RCC 7860 (cell line): ENCODE measurements around the gene TCF20.

Experiments used
- DNase-seq: peaks from one replicate; pipeline ENCODE4 v3.0.0-alpha.2; 2015; ENCODE audit warnings: low spot score
- FAIRE-seq: peaks from 2 replicates; lab custom pipeline; 2012; peaks lifted over from hg19 to GRCh38; lab: Jason Lieb, UNC

Gene TCF20

DNA sequence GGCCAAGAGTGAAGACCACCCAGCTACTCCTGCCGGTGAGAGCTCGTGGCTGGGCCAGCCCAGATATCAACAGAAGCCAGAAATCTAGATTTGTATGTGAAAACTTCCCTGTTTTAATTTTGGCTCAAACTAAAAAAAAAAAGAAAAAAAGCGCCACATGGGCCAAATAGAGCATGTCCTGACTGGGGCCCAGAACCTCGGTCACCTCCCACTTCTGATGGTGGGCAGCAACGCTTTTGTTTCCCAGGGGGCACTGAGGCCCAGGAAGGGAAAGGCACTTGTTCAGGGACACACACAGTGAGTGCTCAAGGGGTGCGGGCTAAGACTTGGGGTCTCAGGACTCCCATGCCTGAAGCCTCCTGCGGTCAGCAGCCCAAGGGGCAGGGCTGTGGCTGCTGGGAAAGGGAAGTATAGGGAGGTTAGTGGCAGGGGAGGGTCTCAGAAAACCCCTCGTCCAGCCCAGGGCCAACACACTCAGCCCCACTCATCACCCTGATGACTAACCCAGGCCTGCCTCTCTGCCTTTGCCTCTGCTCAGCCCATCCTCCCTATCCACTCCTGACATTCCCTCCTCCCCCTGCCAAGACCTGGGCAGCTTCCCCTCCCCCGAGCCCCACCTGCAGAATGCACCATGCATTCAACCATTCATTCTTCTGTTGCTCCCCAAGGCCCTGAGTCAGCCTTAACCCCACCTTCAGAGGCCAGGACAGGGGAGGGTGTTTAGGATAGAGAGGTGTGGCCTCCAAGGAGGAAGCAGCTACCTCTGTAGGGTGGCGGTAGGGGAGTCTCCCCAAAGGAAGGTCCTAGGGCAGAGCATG lies 30.0 kb upstream of the TCF20 start:
- no peak for DNase-seq
- FAIRE-seq = no peak

DNA sequence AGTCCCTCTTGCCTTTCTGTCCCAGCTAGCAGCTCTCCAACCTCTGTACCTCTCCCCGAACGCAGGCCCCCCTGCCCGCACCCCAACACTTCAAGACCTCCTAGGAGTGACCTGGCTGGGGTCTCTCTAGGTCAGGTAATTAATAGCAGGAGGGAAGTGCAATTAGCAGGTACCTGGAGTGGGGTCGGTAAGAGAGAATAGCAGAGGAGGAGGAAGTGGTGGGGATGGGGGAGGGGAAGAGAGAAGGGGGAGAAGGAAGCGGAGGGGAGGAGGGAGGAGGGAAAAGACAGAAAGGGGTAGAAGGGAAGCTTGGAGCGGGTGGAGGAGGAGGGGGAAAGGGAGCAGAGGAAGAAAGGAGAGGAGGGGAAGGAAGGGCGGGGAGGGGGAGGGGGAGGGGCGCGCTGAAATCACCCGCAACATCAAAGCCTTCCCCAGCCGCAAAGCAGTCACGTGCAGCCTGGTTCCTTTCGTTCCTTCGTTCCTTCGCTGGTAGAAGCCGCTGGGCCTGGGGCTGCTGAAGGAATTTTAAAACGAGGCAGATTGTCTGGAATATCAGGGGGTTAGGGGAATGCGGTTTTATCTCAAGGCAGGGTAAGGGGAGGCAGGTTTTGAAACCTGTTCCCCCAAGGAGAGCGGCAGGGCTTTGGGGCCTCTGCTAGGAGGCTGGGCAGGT lies 29.3 kb upstream of the TCF20 start:
- FAIRE-seq = no peak
- DNase-seq = no peak

DNA sequence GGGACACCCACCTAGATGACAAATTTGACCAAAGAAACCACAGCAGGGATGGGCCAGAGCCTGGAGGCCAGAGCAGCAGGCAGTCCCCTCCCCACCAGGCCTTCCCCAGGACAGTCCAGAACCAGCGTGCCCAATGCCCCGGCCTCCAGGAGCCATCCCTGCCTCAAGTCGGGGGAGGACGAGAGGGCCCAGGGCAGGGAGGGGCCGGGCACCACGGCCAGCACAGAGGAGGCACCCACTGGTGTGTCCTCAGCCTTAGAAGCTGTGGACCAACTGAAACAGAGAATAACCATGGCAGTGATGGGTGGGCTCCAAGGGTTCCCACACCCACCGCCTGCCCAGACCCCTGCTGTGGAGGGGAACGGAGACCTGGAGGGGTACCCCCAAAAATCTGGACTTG lies 28.3 kb upstream of the TCF20 start:
- DNase-seq (no peak), FAIRE-seq (no peak)

DNA sequence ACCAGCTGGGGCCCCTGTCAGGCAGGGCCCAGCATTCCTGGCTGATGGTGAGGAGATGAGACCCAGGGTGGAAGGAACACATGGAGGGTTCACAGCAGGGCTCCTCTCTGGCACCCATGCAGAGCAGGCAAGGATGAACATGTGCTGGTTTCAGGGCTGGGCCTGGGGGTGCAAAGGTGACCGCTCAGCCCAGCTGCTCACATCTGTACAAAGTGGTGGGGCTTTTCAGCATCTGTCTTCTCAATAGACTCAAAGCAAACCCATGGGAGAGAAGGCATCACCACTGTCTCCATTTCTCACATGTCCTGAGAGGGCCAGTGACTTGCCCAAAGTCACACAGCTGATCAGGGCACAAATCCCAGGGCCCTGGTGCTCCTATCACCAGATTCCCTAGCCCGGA lies 27.3 kb upstream of the TCF20 start:
- FAIRE-seq (no peak), DNase-seq (no peak)

DNA sequence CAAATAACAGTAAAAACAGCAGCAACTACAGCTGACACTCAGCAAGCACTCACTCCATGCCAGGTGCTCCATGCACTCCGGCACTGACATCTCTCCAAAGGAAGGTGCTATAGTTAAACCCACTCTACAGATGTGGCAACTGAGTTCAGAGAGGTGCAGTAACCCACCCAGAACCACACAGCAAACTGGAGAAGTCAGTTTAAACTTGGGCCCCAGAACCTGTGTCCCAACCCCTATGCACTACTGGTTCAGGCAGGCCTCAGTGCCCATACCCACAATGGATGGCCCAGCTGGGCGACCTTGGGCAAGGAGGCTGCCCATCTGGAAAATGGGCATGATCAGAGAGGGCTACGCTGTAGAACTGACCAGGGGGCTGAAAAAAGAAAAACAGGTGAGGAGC lies 26.4 kb upstream of the TCF20 start:
- DNase-seq = no peak
- FAIRE-seq = no peak

DNA sequence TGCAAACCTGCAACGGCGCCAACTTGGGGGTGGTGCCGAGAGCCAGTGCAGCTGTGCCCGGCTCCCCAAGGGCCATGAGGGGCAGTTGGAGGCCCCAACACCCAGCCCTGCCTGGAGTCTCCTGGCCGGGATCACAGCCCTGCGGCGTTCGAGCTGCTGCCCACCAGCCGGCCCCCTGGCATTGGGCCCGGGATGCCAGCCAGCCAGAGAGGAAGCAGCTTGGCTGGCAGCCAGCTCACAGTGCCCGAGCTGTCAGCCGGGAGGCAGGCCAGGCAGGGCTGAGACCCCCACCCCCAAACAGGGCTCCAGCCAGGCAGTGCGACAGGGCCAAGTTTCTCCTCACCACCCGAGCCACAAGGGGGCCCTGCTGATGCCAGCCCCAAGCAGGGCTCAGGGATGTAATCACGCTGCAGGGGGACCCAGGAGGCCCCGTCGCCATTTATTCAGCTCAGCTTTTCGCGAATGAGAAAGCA lies 26.0 kb upstream of the TCF20 start:
- no peak for DNase-seq
- FAIRE-seq = no peak

DNA sequence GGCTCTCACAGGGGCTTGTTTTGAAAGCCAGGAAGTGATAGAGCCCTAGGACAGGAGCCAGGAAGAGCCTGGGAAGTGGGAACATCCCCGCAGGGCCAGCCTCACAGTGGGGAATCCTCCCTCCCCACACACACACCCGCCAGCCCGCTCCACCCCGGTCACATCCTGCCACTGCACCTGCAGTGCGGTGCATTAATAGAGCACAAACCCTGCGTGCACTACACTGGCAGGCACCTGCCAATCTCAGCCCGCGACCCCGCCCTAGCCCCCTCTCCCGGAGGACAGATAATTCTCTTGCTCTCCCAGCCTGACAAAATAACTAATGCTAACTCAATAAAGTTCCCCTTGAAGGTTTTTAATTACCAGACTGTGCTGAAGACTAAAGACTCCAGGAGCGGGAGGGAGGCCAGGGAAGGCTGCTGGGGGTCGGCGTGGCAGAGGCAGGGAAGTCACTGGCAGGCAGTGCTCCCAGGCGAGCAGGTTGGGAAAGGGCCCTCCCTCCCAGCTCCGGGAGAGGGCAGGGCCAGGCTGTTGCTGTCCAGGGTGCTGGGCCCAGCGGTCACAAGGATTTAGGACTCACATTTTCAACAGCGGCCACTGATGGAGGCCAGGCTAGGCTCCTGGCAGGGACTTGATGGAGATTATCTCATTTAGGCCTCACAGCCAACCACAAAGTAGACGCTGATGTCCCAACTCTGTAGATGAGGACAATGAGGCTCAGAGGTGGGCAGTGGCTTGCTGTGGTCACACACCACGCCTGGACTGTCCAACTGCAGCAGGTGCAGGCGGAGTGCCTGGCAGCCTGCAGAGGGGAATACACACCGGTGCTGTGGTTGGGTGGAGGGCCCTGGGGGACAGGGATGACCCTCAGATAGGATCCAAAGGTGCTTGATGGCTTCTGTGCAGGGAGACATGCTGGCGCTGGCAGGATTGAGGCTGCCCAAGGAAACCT lies 23.9 kb upstream of the TCF20 start:
- FAIRE-seq (no peak), DNase-seq (no peak)

DNA sequence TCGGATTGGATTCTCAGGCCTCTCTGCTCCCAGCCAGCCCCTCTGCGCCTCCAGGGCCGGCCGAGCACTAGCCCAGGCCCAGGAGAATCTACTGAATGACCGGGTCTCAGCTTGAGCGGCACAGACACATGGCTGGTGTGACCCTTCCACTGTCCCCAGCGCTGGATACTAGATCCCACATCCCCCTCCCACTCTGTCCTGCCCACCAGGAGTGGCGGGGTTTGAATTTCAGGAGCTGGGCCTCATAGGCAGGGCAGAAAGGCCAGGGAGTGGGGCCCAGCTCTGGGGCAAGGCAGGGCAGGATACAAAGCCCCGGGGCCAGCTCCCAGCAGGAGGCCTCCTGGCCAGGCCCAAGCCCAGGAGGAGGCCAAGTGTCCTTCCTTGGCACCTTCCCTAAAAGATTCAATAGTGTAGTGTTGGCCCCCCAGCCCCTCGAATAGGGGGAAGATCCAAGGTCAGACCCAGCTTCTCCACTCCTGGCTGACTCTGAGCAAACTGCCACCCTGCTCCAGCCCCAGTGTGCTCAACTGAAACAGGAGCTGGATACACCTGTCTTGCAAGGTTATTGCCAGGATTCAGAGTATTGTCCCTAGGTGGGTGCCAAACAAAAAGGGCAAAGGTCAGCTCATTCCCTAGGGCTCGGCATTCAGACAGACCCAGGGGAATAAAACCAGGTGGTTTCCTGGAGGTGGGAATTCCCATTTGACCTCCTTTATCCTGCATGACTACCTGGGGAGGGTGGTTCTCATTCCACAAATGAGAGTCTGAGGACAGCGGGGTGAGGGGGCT lies 22.5 kb upstream of the TCF20 start:
- no peak for FAIRE-seq
- DNase-seq = no peak

DNA sequence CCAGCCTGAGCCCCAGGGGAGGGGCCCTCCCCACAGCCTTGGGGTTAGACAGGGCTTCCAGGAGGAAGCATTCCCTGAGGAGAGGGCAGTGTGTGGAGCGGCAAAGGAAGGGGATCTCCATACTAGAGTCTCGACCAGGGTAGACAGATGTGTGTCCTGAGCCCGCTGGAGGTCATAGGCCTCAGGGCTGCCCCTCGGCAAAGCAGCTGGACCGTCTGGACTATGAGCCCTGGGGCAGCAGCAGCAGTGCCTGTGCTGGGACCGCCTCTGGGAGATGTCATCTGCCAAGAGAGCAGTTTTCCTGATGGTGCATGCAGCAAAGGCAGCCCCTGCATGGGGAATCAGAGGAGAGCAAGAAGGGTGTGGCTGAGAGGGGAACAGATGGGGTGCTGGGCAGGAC lies 20.8 kb upstream of the TCF20 start:
- FAIRE-seq = no peak

DNA sequence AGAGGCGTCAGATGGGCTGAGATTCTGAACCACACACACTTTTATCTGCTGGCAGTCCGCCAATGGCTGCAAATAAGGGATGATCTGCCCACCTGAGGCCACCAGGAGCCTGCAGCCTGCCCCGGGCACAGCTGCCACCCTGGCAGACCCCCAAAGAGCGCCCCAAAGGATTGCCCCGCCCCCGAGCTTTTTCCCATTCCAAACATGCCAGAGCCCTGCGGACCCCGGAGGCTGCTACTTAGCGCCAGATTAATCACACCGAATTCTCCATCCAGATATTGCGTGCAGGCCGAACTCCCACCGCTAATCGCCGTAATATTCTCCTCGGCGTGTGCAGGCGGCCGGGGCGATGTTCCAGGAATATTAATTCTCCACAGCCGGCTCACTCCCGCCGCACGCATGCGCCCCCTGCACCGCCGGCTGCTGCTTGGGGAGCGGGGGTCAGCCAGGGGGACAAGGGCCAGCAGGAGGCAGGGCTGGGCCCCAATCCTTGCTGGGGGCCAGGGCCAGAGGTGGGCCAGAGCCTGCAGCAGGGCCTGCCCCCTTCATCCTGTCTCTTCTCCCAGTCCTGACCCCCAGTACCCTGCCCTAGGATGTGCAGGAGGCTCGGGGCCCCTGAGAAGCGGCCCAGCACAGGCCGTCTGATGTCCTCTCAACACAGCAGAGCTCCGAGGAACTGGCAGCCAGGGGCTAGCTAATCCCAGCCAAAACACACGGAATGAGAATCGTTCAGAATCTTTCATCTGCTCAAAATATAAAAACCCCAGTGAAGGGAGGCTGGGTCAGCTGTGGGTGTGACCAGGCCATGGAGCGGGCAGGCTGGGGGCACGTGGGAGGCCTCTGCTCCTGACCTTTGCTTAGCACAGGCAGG lies 19.5 kb upstream of the TCF20 start:
- no peak for FAIRE-seq
- DNase-seq = no peak

More for the DNA sequence above, 20.8 kb upstream of the TCF20 start:
- no peak for DNase-seq

DNA sequence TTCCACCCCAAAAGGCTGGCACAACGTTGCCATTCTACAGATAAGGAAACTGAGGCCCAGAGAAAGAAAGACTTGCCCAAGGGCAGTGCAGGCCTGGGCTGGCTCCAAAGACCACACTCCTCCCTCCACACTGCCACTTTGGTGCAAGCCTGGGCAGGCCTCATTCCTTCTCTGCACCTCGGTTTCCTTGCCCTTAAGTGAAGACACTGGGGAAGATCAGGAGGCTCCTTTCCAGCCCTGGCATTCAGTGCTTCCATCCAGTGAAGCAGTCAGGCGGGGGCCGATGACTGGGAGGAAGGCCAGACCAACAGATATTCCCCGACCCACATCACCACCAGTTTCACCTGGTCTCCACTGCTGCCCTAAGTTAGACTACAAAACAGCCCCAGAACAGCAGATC lies 18.3 kb upstream of the TCF20 start:
- DNase-seq = no peak
- no peak for FAIRE-seq

DNA sequence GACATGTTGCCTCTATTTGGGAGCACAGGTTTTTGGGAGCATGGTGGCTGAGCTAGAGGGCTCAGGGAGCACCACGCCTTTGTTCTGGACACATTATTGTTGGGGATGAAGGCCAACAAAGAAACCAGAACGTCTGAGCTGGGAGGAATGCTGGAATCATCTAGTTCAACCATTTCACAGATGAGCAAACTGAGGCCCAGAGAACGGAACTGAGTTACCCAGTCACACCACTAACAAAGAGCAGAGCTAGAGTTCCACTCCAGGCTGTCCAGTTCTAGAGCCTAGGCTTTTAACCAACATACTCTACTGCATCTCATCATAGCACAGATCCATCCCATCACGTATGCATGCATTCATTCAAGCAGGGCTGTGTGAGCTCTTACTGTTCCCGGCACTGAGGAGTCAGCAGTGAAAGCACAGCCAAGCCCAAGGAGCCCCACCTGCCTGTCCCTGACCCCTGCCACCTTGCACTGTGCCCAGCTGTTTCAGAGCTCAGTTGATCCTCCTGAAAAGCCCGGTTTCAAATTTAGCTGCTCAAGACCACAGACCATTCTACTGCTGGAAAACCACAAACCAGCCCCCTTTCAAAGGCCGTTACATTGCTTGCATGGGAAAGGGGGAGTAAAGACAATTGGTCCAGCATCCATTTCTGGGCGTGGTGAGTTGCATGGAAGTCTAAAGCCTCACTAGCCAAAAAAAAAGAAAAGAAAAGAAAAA lies 16.9 kb upstream of the TCF20 start:
- FAIRE-seq = no peak
- no peak for DNase-seq

DNA sequence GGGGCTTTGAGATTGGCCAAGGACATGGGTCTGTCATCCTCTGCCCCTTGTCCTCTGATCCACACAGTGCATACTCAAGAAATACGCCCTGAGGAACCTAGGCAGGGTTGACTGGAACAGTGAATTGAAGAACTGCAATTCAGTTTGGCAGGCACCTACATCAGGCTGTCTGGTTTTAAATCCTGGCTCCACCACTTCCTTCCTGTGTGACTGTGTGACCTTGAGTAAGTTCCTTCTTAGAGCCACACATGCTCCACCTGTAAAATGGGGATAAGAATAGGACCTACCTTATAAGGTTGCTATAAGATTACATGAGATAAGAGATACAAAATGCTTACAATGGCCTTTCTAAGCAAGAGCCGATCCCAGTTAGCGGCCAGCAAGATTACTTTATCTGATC lies 15.8 kb upstream of the TCF20 start:
- FAIRE-seq (no peak), DNase-seq (no peak)

DNA sequence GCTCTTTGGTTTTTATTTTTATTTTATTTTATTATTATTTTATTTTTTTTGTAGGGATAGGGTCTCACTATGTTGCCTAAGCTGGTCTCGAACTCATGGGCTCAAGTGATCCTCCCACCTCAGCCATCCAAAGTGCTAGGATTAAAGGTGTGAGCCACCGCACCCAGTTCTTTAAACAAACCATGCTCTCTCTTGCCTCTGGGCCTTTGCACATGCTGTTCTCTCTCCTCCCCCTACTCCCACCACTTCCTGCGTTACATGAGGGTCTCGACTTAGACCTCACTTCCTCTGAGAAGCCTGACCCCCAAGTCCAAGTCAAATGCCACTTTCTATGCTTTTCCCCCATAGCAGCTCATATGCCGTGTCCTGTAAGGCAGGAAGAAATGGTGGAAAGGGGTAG lies 15.2 kb upstream of the TCF20 start:
- no peak for FAIRE-seq

DNA sequence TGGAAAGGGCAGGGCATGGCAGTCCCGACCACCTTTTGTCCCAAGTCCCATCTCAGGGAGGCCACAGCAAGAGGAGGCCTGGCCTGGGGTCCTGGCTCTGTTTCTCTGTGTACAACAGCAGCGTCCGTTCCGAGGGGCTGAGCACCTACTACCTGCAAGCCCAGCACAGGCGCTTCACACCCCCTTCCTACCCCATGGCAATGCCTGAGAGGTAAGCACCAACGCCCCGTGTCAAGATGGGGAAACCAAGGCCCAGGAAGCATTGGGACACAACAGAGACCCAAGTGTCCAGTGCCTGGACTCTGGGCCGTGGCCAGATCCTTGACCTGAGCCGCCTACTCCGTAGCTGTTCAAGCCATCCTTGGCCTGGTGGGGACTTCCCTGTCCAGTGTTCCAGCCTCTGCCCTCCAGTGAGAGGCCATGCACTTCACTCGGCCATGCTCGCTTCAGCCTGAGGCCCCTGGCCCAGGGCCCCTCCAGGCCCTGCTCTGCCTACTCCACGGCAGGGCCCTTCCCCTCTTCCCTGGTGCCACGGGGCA lies 14.3 kb upstream of the TCF20 start:
- FAIRE-seq = no peak
- DNase-seq = no peak

More for the DNA sequence above, 15.2 kb upstream of the TCF20 start:
- no peak for DNase-seq

DNA sequence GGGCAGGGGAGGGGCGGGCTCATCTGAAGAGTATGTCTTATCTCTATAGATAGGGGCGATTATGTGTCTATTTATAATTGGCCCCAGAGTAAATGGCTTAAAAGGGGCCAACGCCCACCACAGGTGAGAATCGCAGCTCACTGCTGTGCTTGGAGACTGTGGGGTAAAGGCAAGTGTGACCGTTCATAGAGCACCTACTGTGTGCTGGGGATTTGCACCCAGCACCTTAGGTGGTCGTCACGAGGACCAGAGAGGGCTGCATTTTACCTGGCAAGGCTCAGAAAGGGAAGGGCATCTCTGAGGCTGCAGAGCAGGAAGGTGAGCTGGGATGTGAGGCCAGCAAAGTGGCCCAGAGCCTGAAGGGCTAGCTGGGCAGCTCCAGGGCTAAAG lies 13.7 kb upstream of the TCF20 start:
- FAIRE-seq = no peak

DNA sequence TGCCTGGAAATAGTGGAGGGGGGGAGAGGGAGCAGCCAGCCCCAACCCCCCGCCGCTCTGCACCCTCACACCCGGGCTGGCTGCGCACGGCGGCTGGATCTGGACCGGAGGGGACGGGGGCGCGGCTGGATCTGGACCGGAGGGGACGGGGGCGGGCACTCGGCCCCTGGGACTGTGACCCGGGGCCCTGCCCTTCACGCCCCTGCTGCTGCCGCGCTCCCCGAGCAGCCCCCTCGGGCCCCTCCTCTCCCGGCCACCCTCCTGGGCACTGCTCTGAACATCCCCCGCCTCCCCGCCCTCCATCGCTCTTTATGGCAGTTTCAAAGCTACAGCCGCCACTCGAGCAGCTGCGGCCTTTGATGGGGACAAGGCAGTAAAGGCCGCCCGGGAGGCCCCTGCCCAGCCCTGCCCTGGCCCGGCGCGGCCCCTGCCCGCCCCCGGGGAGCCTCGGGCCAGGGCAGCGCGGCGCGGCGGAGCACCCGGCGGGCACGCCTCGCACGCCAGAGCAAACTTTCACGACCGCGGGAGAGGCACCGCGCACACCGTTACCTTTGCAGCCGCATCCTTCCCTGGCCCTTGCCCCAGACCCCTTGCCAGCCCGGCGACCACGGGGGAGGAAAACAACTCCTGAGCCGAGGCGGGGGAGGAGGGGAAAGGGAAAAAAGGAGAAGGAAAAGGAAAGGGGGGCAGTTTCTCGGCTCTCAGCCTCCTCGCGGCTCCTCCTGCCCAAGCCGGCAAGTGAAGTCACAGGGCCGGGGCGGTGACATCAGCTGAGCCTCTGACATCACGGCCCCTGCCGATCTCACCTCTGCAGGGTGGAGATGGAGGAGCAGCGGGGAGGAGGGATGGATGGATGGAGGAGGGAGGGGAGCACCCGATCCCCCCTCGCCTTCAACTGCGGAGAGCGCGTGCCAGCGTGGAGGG lies 13.1 kb upstream of the TCF20 start:
- DNase-seq = no peak
- FAIRE-seq = no peak

More for the DNA sequence above, 13.7 kb upstream of the TCF20 start:
- no peak for DNase-seq

DNA sequence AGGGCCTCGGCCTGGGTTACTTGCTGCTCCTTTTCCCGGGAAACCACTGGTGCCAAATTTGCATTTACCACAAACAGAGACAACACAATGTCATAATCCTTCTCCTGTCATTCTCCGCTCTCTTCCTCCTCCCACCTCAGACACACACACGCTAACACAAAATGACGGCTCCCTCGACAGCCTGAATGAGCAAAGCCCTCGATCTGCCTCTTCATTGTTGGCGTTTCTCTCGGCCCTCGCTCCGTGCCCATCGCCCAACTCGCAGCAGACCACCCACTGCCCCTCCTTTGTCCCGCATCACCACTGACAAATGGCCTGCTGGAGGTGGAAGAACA lies 12.5 kb upstream of the TCF20 start:
- DNase-seq (no peak), FAIRE-seq (no peak)
